HEK293T (cell line): ENCODE data around the gene ALOX5.
A peak's percentile ranks its signal among the peaks of the same experiment; 100 is the strongest.

ENCODE experiments used
- CTCF ChIA-PET: fragments of 350-600 bp; formaldehyde crosslinking; extraction: SDS; loops from one replicate; lab custom pipeline; 2021; ENCODE audit warnings: antibody characterized with exemption, inconsistent platforms; lab: Yijun Ruan, JAX
- POLR2A ChIA-PET: fragments of 350-600 bp; formaldehyde crosslinking; extraction: SDS; loops from one replicate; lab custom pipeline; 2020; ENCODE audit warnings: antibody characterized with exemption, inconsistent platforms; lab: Yijun Ruan, JAX
- DNase-seq: peaks from one replicate; pipeline ENCODE4 v3.0.0; 2012; ENCODE audit warnings: mixed read lengths; ENCODE audit errors: extremely low spot score
- ARNT ChIP-seq: fragments of 450-650 bp; IDR thresholded peaks from 2 replicates; pipeline ENCODE4 v1.6.1; 2017; ENCODE audit warnings: mild to moderate bottlenecking
- BHLHE40 ChIP-seq: fragments of 450-650 bp; IDR thresholded peaks from 2 replicates; pipeline ENCODE4 v1.6.1; 2016; ENCODE audit warnings: mild to moderate bottlenecking, moderate library complexity, borderline replicate concordance
- CTBP1 ChIP-seq: fragments of 450-650 bp; IDR thresholded peaks from 2 replicates; pipeline ENCODE4 v1.6.1; 2016; ENCODE audit warnings: borderline replicate concordance
- ELF4 ChIP-seq: fragments of 450-650 bp; IDR thresholded peaks from 2 replicates; pipeline ENCODE4 v1.6.1; 2017; ENCODE audit warnings: antibody characterized with exemption
- FOXA1 ChIP-seq: fragments of 450-650 bp; IDR thresholded peaks from 2 replicates; pipeline ENCODE4 v1.6.1; 2016; ENCODE audit warnings: mild to moderate bottlenecking
- FOXK2 ChIP-seq: fragments of 450-650 bp; IDR thresholded peaks from 2 replicates; pipeline ENCODE4 v1.6.1; 2016; ENCODE audit warnings: mild to moderate bottlenecking
- FOXM1 ChIP-seq: fragments of 450-650 bp; IDR thresholded peaks from 2 replicates; pipeline ENCODE4 v1.6.1; 2017; ENCODE audit warnings: mild to moderate bottlenecking, borderline replicate concordance
- HDGF ChIP-seq: fragments of 450-650 bp; IDR thresholded peaks from 2 replicates; pipeline ENCODE4 v1.6.1; 2017; ENCODE audit warnings: antibody characterized with exemption, borderline replicate concordance
- L3MBTL2 ChIP-seq: fragments of 450-650 bp; conservative IDR thresholded peaks from 2 replicates; pipeline ENCODE4 v1.6.1; 2016; ENCODE audit warnings: mild to moderate bottlenecking
- LEF1 ChIP-seq: fragments of 450-650 bp; IDR thresholded peaks from 2 replicates; pipeline ENCODE4 v1.6.1; 2017; ENCODE audit warnings: mild to moderate bottlenecking, borderline replicate concordance
- NFRKB ChIP-seq: fragments of 450-650 bp; IDR thresholded peaks from 2 replicates; pipeline ENCODE4 v1.6.1; 2016; ENCODE audit warnings: mild to moderate bottlenecking, moderate library complexity
- SP1 ChIP-seq: fragments of 450-650 bp; IDR thresholded peaks from 2 replicates; pipeline ENCODE4 v1.6.1; 2017
- SUZ12 ChIP-seq: fragments of 450-650 bp; IDR thresholded peaks from 2 replicates; pipeline ENCODE4 v1.6.1; 2016; ENCODE audit warnings: mild to moderate bottlenecking
- TARDBP ChIP-seq: fragments of 450-650 bp; IDR thresholded peaks from 2 replicates; pipeline ENCODE4 v1.6.1; 2016
- ZNF384 ChIP-seq: fragments of 450-650 bp; IDR thresholded peaks from 2 replicates; pipeline ENCODE4 v1.6.1; 2016
- TF ChIP-seq, protein P1 (sequence below): fragments of 450-650 bp; IDR thresholded peaks from 2 replicates; pipeline ENCODE4 v1.6.1; 2016

ALOX5 gene

DNA sequence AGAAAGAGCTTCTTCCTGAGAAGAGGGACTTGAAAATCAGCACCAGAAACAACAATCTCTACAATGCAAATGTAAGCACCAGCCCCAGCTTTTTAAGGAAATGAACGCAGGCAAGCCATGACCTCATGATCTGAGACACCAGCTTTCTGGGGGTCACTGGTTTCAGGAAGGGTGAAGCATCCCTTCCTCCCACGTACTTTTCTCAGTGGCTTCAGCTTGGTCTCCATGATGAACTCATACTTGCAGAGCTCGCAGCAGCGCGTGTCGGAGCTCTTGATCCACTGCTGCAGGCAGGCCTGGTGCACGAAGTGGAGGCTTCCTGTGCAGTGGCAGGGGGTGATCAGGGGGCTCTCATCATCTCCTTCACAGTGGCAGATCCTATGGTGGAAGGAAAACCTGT is 87.0 kb downstream of the ALOX5 start:
- CTCF ChIA-PET: interaction anchor here (1.4 kb wide), 1 partner anchor 211 kb away, joined by 3 read pairs; no protein-coding TSS in a partner anchor
- POLR2A ChIA-PET: no interaction called here
- TF ChIP-seq ELF4 (no peak), FOXK2 (no peak), L3MBTL2 (no peak), CTBP1 (no peak), ZNF384 (no peak), FOXM1 (no peak), SP1 (no peak), FOXA1 (no peak), TARDBP (no peak), BHLHE40 (no peak)
- TF ChIP-seq, protein P1, sequence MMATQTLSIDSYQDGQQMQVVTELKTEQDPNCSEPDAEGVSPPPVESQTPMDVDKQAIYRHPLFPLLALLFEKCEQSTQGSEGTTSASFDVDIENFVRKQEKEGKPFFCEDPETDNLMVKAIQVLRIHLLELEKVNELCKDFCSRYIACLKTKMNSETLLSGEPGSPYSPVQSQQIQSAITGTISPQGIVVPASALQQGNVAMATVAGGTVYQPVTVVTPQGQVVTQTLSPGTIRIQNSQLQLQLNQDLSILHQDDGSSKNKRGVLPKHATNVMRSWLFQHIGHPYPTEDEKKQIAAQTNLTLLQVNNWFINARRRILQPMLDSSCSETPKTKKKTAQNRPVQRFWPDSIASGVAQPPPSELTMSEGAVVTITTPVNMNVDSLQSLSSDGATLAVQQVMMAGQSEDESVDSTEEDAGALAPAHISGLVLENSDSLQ: no peak
- DNase-seq: no peak

DNA sequence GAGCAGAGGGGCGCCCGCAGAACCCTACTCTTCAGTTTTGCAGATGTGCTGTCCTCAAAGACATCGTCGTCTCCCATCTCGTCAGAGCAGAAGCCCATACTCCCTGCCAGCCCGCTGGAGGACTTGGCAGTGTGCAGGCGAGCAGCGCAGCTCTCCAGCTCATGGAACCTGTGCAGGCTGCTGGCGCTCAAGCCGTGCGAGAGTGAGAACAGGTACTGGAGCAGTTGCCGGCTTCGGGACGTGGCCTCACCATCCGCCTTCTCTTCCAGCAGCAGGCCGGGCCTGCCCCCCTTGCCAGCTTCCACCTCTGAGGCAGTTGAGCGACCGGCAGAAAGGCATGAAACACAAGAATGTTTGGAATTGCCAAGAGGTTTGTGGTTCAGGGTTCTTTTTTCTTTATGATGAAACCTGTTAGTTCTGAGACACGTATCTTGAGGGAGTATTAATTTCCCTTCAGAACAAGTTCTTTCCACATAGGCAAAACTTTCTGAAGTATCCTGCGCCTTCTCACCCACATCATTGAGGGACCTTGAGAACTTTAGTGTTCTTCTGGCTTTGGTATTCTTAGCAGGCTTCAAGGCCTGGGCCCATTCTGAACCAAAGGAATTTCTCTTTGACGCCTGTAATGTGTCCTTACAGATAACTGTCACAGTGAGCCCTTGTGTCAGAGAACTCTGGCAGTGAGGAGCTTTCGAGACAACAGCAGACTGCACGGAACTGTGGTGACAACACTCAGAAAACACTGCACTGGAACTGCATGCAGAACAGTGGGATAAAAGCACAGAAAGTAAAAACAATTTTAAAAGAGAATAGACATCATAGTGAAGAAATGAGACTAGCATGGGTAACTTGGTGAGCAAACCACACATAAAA is 89.5 kb downstream of the ALOX5 start:
- POLR2A ChIA-PET: no interaction called here
- DNase-seq: no peak
- TF ChIP-seq, protein P1: no peak
- TF ChIP-seq SP1 (no peak), ZNF384 (no peak), L3MBTL2 (no peak), FOXM1 (no peak), FOXK2 (no peak), BHLHE40 (no peak), TARDBP (no peak), HDGF (no peak), CTBP1 (no peak), ARNT (no peak), ELF4 (no peak), LEF1 (no peak), NFRKB (no peak), SUZ12 (no peak)
- CTCF ChIA-PET: no interaction called here

GRCh38 chr10:45464958-45465567 is 91.0 kb downstream of the ALOX5 start:
- POLR2A ChIA-PET: no interaction called here
- peak; percentile 82 for DNase-seq
- CTCF ChIA-PET: interaction anchor here (0.6 to 1.5 kb wide), 9 partner anchors 11 to 800 kb away, joined by 3 to 8 read pairs (median 3); no protein-coding TSS in a partner anchor

DNA sequence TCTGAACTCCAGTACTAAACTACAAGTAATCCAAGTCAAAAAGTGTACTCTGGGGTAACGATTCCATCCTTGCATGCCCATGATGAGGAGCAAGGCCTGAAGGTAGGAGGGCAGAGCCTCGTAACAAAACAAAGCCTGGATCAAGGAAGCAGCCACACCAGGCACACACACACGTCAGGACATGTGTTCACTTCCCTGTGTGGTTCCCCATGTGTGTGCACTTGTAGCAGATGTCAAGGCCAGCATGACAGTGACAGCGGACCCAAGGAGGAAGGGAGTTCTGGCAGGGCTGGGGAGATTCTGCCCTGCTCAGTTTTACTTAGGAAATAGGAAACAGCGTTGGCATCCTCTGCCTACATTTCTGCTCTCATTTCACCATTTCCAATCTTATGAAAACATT is 92.8 kb downstream of the ALOX5 start:
- ChIA-PET POLR2A (no interaction called here), CTCF (no interaction called here)
- TF ChIP-seq ELF4 (no peak), CTBP1 (no peak), SUZ12 (no peak), TARDBP (no peak), LEF1 (no peak), L3MBTL2 (no peak), BHLHE40 (no peak), NFRKB (no peak), ARNT (no peak), SP1 (no peak), ZNF384 (no peak), HDGF (no peak), FOXM1 (no peak), FOXA1 (no peak)
- TF ChIP-seq, protein P1: no peak
- no peak for DNase-seq

More at GRCh38 chr10:45464958-45465567, 91.0 kb downstream of the ALOX5 start:
- TF ChIP-seq FOXM1: no peak
- TF ChIP-seq LEF1: no peak
- TF ChIP-seq SP1: no peak
- no peak for TF ChIP-seq CTBP1
- no peak for TF ChIP-seq TARDBP
- no peak for TF ChIP-seq BHLHE40
- TF ChIP-seq FOXK2: no peak
- TF ChIP-seq, protein P1: no peak

GRCh38 chr10:45468079-45468478 is 94.1 kb downstream of the ALOX5 start:
- ChIA-PET POLR2A (no interaction called here), CTCF (no interaction called here)
- TF ChIP-seq BHLHE40 (no peak), L3MBTL2 (no peak), ARNT (no peak), TARDBP (no peak), HDGF (no peak), ZNF384 (no peak), SUZ12 (no peak), SP1 (no peak), CTBP1 (no peak), FOXA1 (no peak), FOXM1 (no peak), FOXK2 (no peak), NFRKB (no peak), ELF4 (no peak), LEF1 (no peak)
- TF ChIP-seq, protein P1: no peak
- DNase-seq: no peak
